Glomerular endothelial cell (primary cell): ENCODE results near the gene CSNK1E. TPM values are rescaled to one million over a fixed set of nuclear protein-coding genes. Genes with fewer than 3 reads are reported as not detected.

ENCODE experiments used
- DNase-seq: peaks from one replicate; pipeline ENCODE4 v3.0.0-alpha.2; 2011; ENCODE audit warnings: low read depth, low spot score; ENCODE audit errors: extremely low read depth
- total RNA-seq: library from RNA; depleted of rRNA; stranded (reverse); fragments of >200 nt; gene quantifications from 2 replicates; pipeline ENCODE4 v1.2.3, GENCODE V29; 2015

Gene CSNK1E
- total RNA-seq, 1 donor from 2014 or later = 187 TPM

GRCh38 chr22:38335077-38335476 lies 17.8 kb upstream of the CSNK1E start:
- DNase-seq = no peak

- no peak for DNase-seq
Measured at GRCh38 chr22:38327805-38328204, 10.6 kb upstream of the CSNK1E start.

GRCh38 chr22:38327396-38327795 lies 10.2 kb upstream of the CSNK1E start:
- DNase-seq = no peak

- no peak for DNase-seq
Measured at GRCh38 chr22:38325587-38325986, 8.4 kb upstream of the CSNK1E start.

- no peak for DNase-seq
Measured at GRCh38 chr22:38320605-38321402, 3.6 kb upstream of the CSNK1E start.

- DNase-seq = no peak
Measured at GRCh38 chr22:38318792-38319773, 1.9 kb upstream of the CSNK1E start.

- peak; percentile 72 for DNase-seq
Measured at GRCh38 chr22:38317995-38318715, 922 bp upstream of the CSNK1E start.

- DNase-seq = no peak
Measured at GRCh38 chr22:38316364-38317121, 690 bp downstream of the CSNK1E start.

- no peak for DNase-seq
Measured at GRCh38 chr22:38315823-38316363, 1.3 kb downstream of the CSNK1E start.

GRCh38 chr22:38314933-38315822 lies 2.1 kb downstream of the CSNK1E start:
- no peak for DNase-seq

GRCh38 chr22:38314051-38314932 lies 2.9 kb downstream of the CSNK1E start:
- no peak for DNase-seq

- no peak for DNase-seq
Measured at GRCh38 chr22:38313384-38313955, 3.8 kb downstream of the CSNK1E start.

GRCh38 chr22:38312261-38312800 lies 4.9 kb downstream of the CSNK1E start:
- no peak for DNase-seq

- DNase-seq = no peak
Measured at GRCh38 chr22:38311323-38311620, 6.0 kb downstream of the CSNK1E start.

GRCh38 chr22:38310518-38311322 lies 6.5 kb downstream of the CSNK1E start:
- no peak for DNase-seq

- no peak for DNase-seq
Measured at GRCh38 chr22:38309614-38310517, 7.4 kb downstream of the CSNK1E start.
